SH-SY5Y (cell line): ENCODE data around the gene ARL6IP5.

Experiments
- GATA2 ChIP-seq: IDR thresholded peaks from 2 replicates; pipeline ENCODE4 v1.6.1; 2011; ENCODE audit warnings: mild to moderate bottlenecking, low read depth, low read length
- GATA3 ChIP-seq: IDR thresholded peaks from 2 replicates; pipeline ENCODE4 v1.6.1; 2011; ENCODE audit warnings: low read depth, mild to moderate bottlenecking, low read length, moderate library complexity

ARL6IP5 gene

DNA sequence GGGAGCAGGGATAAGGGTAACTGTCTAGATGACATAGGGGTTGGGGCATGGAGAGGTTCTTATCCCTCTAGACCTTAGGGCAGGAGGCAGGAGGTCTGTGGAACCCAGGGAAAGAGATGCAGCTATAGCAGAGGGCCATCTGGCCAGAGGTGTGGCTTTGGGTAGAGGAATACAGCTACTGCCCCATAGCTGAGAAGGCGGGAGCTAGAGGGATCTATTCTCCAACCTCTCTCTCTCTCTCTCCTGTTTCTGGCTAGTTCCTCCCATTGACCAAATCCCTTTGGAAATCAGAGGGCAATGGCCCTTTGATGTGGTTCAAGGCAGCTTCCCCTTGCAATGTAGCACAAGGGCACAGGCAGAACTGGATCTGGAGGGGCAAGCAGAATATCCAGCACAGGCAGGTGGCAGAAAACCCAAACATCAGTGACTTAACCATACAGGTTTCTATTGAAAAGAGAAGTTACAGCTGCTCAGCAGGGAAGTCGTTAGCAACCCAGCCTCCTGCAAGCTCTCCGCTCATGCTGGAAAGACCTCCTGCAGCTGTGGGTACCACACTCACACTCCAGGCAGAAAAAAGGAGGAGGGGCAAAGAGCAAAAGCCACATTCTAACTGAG is 60.0 kb downstream of the ARL6IP5 start:
- TF ChIP-seq GATA3, result no peak
- TF ChIP-seq GATA2, result no peak

DNA sequence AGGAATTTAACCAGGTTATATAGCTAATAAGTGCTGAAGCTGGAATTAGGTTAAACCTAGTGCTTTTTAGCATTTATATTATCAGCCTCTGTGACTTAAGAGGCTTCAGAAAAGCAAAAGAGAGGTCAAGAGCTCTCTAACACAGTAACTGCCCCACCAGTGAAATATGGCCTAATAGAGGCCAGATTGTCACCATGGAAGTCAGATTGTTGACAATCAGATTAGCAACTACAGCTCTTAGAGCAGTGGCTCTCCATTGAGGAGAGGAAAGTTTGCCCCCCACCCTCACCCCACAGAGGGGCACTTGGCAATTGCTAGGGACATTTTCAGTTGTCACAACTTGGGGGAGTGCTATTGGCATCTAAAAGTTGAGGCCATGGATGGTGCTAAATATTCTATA is 61.0 kb downstream of the ARL6IP5 start:
- TF ChIP-seq GATA3 (no peak), GATA2 (no peak)

DNA sequence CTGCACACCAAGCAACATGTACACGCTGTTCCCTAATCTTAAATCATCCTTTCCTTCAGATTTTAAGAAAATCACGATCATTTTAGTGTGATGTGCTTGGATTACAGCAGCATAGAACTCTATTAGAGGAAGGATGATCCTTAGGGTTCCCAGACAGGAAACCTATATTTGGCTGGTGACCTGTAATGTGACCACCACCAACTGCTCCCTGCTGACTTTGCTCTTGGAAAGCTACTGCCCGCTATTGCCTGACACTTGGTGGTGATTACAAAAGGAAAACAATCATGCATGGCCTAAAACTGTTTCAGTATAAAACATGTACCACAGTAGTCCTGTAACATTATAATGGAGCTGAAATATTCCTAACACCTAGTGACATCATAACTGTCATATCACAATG is 64.8 kb downstream of the ARL6IP5 start:
- no peak for TF ChIP-seq GATA3
- TF ChIP-seq GATA2, result no peak
